Muscle of arm (tissue), 14 donors: ENCODE measurements around the gene DDR1. TPM values are rescaled to one million over a fixed set of nuclear protein-coding genes. Genes with fewer than 3 reads are reported as not detected.
A peak's percentile ranks its signal among the peaks of the same experiment; 100 is the strongest.

Experiments used
- DNase-seq: peaks from one replicate; pipeline ENCODE4 v3.0.0-alpha.2; 2013
- long read RNA-seq, 11 donors: transcript quantifications; one replicate each; lab custom pipeline, GENCODE V29; 2026
- polyA plus RNA-seq, 12 donors: library from polyadenylated mRNA; unstranded; fragments of 120-200 nt; gene quantifications; one replicate each; pipeline ENCODE4 v1.2.1, GENCODE V29; 2013; ENCODE audit not compliant: insufficient read length in 12 of 12

The DDR1 gene
- polyA plus RNA-seq, result 100 to 1,000 TPM in 1 of 12 donors, 10 to 100 TPM in 10, not detected in 1; 52.4 to 112 (median 69.5) TPM
- long read RNA-seq, donor 1, partial matches to known transcripts, result 62 of 68 reads
- long read RNA-seq, donor 1, other reads (novel, unspliced or antisense), result 0 of 68 reads
- long read RNA-seq, donor 2, partial matches to known transcripts, result 0 of 1 reads
- long read RNA-seq, donor 2, other reads (novel, unspliced or antisense), result 0 of 1 reads
- long read RNA-seq, donor 3, result 0 reads
- long read RNA-seq, donor 4, partial matches to known transcripts, result 9 of 10 reads
- long read RNA-seq, donor 4, other reads (novel, unspliced or antisense), result 0 of 10 reads
- long read RNA-seq, donor 5, partial matches to known transcripts, result 23 of 25 reads
- long read RNA-seq, donor 5, other reads (novel, unspliced or antisense), result 0 of 25 reads
- long read RNA-seq, donor 6, partial matches to known transcripts, result 0 of 1 reads
- long read RNA-seq, donor 6, other reads (novel, unspliced or antisense), result 0 of 1 reads
- long read RNA-seq, donor 7, partial matches to known transcripts, result 0 of 3 reads
- long read RNA-seq, donor 7, other reads (novel, unspliced or antisense), result 0 of 3 reads
- long read RNA-seq, donor 8, partial matches to known transcripts, result 18 of 19 reads
- long read RNA-seq, donor 8, other reads (novel, unspliced or antisense), result 0 of 19 reads
- long read RNA-seq, donor 9, partial matches to known transcripts, result 0 of 1 reads
- long read RNA-seq, donor 9, other reads (novel, unspliced or antisense), result 0 of 1 reads
- long read RNA-seq, donor 10, partial matches to known transcripts, result 8 of 12 reads
- long read RNA-seq, donor 10, other reads (novel, unspliced or antisense), result 0 of 12 reads
- long read RNA-seq, donor 11, partial matches to known transcripts, result 9 of 9 reads
- long read RNA-seq, donor 11, other reads (novel, unspliced or antisense), result 0 of 9 reads

DNA sequence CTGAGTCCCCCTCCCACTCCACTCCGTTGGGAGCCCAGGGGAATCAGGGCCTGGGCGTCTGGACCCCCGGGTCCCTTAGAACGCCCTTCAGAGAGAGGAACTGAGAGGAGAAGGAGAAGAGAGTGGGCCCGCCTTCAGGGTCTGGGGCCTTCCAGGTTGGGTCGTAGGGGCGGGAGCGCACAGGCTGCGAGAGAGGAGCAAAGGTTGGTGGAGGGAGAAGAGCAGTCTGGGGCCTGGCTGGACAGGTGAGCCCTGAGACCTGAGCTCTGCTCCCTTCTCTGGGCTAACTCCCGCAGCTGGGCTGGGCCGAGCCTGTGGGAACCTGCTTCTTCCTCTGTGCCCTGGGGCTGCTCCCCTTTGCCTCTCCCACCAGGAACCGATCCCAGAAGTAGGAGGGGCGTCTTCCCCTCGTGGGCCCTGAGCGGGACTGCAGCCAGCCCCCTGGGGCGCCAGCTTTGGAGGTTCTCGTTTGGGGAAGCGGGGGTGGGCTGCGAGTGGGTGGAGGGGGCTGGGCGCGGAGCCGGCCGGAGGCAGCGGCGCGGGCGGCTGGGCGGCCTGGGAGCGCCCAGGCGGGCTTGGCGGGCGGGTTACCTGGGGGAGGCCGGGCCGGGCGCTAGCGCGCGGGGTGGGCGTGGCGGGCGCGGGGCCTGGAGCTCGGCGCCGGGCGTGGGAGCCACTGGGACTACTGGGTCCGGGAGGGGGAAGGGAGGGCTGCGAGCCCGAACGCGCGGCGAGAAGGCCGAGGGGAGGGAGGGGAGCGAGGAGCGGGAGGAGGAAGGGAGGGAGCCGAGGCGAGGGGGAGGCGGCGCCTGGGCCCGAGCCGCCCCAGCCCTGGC lies at the start of gene DDR1:
TSS of gene DDR1 (plus strand) at position 835 of the 836 bp plus-strand sequence. CDS start 4,211 bp downstream, outside the sequence.
- peak; percentile 86 for DNase-seq

DNA sequence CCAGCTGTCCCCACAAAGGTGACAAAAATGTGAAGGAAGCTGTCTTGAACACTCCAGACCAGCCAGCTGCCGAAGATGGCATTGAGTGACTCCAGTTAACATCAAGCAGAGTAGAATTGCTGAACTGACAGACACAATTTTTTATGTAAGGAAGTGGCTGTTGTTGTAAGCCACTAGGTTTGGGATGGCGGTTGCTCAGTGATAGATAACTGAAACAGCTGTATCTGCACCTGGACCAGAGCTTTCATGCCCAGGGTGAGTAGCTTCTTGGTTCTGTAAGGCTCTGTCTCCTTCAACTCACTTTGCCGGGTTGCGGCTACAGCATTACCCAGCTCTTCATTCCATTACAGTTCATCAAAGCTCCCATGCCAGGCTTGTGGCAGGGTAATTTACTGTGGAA lies 49.7 kb upstream of the DDR1 start:
- DNase-seq, result no peak

DNA sequence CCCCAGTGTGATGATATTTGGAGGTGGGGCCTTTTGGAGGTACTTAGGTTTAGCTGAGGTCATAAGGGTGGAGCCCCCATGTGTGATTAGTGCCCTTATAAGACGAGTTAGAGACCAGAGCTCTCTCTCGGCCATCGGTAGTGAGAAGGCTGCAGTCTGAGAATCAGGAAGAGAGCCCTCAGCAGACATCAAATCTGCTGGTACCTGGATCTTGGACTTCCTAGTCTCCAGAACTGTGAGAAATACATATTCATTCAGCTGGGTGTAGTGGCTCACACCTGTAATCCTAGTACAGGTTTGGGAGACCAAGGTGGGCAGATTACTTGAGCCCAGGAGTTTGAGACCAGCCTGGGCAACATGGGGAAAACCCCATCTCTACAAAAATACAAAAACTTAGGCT lies 48.7 kb upstream of the DDR1 start:
- DNase-seq, result no peak

DNA sequence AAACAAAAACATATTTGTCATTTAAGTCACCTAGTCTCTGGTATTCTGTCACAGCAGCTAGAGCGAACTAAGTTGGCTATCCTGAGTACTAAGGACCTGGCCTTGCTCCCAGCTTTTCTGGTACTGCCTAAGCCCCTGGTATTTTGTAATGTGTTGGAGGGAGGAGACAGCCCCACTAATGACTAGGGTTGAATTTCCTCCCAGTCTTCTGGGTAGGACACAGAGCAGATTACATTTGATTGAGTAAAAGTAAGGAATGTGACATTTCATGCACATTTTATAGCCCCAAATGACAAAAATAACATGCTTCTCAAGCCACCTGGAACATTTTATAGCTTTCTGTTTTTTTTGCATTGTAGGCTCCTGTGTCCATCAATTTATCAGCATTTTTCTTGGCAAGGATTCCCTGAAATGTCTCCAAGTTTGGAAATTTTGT lies 47.9 kb upstream of the DDR1 start:
- DNase-seq, result no peak

DNA sequence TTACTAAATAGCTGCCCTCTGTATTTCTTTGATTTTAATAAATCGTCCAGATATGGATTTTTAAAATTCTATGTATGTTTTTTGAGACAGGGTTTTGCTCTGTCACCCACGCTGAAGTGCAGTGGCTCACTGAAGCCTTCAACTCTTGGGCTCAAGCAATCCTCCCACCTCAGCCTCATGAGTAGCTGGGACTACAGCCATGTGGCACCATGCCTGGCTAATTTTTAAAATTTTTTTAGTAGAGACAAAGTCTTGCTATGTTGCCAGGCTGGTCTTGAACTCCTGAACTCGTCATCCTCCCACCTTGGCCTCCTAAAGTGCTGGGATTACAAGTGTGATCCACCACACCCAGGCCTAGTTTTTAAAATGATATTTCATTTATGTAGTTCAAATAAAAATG lies 47.4 kb upstream of the DDR1 start:
- no peak for DNase-seq

DNA sequence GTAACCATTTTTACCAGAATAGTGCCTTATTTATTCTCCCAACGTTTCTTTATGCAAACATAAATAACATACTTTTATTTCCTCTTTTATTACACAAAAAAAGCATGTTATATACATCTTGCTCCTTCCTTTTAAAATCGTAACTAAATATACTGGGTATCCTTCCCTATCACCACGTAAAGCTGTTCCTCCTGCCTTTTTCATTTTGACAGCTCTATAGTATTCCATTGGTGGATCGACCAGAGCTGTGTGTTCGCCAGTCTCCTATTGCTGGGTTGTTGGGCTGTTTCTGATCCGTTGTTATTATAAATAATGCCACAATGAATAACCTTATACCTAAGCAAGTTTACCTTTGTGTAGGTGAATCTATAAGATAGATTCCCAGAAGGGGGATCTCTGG lies 46.9 kb upstream of the DDR1 start:
- no peak for DNase-seq

DNA sequence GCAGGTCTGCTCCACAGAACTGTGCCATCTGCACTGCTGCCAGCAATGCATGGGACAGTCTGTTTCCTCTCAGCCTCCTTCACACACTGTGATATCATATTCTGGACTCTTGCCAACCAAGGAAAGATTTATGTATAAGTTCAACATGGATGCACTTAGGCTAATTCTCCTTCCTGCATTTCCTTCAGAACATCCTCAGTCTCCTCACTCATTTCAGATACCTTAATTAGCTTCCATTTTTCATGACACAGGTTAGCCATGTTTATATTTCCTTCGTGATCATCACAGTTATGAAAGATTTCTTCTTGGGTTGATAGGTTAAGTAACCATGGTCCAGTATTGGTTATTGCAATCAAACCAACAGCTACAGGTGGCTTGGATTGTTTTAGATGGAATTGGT lies 46.4 kb upstream of the DDR1 start:
- DNase-seq, result no peak

DNA sequence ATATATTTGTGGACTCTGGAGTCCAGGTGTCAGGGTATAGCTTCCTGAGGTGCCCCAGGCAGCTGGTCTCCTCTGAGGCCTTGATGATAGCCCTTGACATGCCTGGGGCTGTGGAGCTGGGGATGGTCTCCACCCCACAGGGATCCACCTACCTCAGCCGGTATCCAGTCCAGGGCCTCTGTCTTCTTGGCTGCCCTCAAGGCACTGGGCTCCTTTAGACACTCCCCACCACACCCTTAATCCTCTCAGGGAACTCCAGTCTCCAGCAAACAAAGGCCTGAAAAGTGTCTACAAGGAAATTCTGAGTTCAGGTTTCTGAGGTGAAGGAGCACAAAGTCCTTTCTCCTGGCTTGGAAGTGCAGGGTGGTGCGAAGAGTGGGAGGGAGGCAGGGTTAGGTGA lies 44.6 kb upstream of the DDR1 start:
- DNase-seq, result no peak

DNA sequence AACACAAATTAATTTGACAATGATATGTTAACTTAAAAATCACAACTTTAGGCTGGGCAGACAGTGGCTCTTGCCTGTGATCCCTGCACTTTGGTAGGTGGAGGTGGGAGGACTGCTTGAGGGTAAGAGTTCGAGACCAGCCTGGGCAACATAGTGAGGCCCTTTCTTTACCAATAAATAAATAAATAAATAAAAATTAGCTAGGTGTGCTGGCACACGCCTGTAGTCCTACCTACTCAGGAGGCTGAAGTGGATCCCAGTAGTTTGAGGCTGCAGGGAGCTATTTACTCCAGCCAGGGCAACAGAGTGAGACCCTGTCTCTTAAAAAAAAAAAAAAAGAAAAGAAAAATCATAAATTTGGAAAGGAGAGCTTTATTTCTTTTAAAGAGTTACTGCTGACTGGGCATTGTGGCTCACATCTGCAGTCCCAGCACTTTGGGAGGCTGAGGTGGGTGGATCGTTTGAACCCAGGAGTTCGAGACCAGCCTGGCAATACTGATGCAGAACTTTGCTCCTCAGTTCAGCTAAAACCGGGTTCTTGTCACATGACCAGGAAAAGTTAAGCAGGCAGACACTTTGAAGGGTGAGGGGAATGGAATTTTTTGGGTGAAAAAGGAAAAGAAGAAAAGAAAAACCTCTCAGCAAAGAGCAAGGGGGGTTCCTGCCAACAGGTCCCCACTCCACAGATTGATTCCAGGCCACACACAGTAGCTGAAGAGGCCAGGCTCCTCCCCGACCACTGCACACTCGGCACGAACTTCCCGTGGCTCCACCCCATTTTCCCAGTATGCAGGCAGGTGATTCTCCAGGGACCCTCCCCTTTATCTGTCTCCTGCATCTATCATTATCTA lies 44.0 kb upstream of the DDR1 start:
- no peak for DNase-seq

DNA sequence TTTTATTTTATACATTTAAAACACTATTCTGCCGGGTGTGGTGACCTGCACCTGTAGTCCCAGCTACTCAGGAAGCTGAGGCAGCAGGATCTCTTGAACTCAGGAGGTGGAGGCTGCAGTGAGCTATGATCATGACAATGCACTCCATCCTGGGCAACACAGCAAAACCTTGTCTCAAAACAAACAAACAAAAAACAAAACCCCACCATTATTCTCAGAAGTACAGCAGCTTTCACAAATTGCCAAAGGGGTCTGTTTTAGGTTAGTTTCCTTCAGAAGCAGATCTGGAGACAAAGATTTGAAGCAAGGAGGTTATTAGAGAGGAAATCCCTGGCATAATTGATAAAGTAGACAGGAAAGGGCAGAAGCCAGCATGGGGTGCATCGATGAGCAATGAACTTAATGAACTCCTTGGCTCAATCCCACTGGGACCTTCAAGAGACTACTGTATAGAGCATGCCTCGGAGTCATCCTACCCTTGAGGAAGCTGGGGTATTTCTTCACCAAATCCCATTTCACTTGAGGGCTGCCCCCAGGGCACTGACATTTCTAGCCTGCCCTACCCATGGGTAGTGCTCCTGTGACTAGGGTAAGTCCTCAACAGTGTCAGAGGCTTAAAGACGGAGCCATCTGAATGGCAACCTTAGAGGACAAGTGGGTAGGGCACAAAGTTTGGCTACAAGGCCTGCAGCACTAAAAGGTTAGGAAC lies 43.2 kb upstream of the DDR1 start:
- DNase-seq, result no peak

DNA sequence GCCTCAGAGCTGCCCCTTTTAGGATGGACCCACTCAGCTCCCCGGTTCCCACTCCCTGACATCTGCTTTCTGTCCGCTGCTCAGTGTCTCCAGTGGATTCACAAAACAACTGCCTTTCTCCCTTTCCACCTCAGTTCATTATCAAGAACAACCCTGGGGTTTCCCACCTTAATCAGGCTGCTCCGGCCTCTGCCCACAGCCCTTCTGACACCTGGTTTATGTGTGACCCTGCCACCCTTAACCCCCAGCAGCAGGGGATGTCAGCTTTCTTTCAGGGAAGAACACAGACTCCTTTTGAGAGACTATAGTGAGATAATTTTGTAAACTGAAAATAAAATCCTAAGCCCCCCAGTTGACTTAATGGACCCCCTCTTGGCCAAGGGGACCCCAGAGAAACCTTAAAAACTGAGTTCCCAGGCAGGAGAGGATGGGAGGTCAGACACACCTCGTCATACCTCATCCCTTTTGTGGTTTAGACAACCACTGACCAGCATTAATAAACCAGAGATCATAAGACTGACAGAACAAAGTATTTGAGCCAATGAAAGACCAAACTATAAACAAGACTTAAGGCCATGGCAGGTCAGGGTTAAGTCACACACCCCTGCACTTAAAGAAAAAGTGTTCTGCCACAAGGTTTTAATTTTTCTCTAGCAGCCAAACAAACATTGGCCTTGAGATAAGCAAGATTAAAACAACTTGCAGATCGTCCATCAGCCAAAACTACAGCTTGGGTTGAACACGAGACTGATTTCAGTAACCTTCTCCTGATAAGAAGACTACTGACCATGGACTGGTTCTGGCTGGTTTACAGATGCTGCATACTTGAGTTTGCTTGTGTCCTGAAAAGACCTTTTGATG lies 42.4 kb upstream of the DDR1 start:
- no peak for DNase-seq

DNA sequence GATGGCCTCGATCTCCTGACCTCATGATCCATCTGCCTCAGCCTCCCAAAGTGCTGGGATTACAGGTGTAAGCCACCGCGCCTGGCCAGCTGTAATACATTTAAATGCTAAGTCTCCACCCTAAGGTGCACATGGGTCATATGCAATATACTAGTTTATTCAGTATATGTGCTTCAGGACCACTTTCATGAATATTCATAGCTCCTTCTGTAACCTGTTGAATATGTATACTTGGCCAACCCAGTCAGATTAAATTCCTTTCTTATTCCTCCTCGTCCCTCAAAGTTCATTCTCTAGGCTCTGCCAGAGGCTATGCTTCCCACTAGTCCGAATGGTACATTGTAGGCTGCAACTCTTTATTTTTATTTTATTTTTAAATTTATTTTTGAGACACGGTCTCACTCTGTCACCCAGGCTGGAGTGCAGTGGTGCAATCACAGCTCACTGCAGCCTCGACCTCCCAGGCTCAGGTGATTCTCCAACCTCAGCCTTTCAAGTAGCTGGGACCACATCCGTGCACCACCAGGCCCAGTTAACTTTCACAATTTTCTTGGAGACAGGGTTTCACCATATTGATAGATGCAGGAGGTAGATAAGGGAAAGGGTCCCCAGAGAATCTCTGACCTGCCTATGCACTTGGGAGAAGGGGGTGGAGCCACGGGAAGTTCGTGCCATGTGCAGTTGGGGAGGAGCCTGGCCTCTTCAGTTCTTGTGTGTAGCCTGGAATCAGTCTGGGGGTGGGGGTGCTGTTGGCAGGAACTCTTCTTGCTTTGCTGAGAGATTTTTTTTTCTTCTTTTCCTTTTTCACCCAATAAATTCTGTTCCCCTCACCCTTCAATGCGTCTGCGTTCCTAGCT lies 41.3 kb upstream of the DDR1 start:
- DNase-seq, result no peak

DNA sequence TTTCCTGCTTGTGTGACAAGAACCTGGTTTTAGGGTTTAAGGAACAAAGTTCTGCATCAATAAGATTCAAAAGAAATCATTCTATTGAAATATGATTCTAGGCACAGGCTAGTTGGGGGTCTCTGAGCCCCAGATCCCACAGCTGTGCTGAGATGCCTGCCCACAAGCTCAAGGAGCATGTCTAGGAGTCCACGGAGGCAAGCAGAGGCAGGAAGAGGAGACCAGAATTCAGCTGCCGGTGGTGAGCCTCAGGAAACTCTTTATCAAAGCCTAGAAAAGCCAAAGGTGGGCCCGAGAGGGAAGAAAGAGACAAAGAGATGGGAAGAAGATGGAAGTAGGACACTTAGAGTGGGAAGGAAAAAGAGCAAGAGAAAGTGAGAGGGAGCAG lies 40.7 kb upstream of the DDR1 start:
- no peak for DNase-seq

DNA sequence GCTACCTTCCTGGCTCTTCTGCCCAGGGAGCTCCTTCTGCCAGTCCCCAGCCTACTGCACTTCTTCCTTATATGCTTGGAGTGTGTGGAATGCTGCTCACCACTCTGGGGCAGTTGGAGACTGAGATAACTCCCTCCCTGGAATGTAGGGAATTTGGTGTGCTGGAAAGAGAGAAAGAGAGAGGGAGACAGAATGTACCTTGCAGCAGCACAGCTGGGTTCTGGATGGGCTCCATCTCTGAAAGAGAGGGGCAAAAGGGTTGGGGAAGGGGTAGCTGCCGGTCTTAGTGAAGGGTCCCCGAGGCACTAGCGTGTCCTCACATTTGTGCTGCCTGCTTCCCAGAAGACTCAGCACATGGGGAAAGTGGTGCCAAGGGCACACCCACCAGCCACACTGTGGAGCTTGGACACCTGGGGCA lies 40.2 kb upstream of the DDR1 start:
- DNase-seq, result no peak

DNA sequence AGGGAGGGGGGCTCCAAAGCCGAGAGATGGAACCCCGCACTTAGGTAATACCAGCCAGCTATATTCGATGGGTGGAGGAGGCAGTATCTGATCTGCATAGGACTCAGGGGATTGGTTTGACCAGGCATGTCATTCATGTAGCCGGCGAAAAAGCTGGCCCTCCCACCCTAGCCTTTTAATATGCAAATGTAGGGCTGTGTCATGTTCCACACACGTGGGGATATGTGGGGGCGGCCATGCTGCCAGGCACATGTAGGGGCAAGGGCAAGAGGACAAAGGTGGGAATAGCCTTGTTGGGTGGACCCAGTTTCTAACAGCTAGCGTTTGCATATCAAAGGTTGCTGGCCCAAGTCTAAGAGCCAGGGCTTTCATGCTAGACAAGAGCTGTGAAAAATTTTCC lies 39.1 kb upstream of the DDR1 start:
- no peak for DNase-seq

DNA sequence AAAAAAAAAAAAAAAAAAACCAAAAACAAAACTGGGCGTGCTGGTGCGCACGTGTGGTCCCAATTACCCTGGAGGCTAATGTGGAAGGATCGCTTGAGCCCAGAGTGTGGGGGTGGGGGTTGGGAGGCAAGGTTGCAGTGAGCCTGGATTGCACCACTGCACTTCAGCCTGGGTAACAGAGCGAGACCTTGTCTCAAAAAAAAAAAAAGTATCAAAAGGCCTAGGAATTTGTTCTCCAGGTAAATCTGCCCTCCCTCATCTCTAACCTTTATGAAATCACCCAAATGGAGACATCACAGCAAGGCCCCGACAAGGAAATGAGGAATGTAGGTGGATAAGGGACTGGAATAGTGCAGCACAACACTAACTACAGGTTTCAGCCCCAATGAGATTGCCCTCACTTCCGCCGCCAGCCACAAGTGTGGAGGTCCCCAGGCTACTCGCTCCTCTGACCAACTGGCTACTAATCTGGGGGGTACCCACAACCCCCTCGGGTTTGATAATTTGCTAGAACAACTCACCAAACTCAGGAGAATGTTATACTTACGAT lies 36.8 kb upstream of the DDR1 start:
- no peak for DNase-seq

DNA sequence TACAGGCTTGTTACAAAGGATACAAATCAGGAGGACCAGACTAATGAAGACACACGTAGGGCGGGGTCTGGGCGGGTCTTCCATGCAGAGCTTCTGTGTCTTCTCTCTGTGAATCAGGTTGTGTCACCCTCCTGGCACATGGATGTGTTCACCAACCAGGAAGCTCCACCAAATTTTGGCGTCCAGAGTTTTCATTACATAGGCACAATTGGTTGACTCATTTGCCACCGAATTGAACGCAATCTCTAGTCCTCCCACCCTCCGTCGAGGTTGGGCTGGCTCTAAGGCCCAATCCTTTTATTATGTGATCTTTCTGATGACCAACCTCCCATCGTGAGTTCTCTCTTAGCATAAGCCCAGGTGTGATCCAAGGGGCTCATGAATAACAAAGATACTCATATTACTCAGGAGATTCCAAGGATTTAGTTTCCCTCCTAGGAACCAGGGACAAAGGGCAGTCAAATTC lies 36.3 kb upstream of the DDR1 start:
- DNase-seq, result no peak
